GM12875 (cell line): Measurements from ENCODE around the gene MRPS2.

ENCODE experiments used
- H3K4me3 ChIP-seq: one replicate; pipeline ENCODE4 v1.5.1; 2011; ENCODE audit warnings: low read depth, low read length, control low read depth
- TF ChIP-seq, protein P1 (sequence below): IDR thresholded peaks from 2 replicates; pipeline ENCODE4 v1.5.1; 2011; ENCODE audit warnings: low read depth, mild to moderate bottlenecking, control low read depth, inconsistent platforms, low read length, moderate library complexity, borderline replicate concordance; ENCODE audit not compliant: insufficient read depth

MRPS2 gene

DNA sequence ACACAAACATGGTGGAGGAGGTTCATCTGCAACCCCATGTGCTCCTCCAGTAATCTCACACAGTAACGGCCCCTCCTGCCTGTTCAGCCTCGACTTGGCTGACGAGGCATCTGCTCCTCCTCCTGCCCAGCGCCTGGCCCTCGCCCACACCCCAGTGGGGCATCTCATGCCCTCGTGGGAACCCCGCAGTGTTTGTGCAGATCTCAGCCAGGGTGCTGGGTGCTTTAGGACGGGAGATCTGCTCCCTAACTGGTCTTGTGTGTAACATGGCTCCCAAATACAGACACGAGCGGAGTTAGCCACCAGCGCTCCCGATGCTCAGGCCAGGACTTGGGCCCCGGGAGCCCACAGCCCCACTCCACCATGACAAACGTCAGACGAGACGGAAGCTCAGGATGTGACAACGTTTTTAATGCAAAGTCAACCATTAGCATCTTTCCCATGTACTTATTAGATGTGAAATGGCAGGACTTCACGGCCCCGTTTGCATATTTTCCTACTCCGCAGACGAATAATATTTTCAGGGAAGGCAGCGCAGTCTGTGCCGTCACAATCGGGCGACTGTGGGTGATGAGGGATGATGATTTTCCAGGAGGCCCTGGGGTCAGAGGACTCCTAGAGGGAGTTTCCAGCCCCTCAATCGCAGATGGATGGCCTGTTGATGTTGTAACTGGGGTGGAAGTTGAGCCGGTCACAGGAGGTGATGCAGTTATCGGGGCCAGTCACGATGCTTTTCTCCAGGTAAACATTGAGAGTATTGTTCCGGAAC, 5.5 kb upstream of the MRPS2 start:
- TF ChIP-seq, protein P1, sequence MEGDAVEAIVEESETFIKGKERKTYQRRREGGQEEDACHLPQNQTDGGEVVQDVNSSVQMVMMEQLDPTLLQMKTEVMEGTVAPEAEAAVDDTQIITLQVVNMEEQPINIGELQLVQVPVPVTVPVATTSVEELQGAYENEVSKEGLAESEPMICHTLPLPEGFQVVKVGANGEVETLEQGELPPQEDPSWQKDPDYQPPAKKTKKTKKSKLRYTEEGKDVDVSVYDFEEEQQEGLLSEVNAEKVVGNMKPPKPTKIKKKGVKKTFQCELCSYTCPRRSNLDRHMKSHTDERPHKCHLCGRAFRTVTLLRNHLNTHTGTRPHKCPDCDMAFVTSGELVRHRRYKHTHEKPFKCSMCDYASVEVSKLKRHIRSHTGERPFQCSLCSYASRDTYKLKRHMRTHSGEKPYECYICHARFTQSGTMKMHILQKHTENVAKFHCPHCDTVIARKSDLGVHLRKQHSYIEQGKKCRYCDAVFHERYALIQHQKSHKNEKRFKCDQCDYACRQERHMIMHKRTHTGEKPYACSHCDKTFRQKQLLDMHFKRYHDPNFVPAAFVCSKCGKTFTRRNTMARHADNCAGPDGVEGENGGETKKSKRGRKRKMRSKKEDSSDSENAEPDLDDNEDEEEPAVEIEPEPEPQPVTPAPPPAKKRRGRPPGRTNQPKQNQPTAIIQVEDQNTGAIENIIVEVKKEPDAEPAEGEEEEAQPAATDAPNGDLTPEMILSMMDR: no peak
- H3K4me3 ChIP-seq: no peak overlapping the region

DNA sequence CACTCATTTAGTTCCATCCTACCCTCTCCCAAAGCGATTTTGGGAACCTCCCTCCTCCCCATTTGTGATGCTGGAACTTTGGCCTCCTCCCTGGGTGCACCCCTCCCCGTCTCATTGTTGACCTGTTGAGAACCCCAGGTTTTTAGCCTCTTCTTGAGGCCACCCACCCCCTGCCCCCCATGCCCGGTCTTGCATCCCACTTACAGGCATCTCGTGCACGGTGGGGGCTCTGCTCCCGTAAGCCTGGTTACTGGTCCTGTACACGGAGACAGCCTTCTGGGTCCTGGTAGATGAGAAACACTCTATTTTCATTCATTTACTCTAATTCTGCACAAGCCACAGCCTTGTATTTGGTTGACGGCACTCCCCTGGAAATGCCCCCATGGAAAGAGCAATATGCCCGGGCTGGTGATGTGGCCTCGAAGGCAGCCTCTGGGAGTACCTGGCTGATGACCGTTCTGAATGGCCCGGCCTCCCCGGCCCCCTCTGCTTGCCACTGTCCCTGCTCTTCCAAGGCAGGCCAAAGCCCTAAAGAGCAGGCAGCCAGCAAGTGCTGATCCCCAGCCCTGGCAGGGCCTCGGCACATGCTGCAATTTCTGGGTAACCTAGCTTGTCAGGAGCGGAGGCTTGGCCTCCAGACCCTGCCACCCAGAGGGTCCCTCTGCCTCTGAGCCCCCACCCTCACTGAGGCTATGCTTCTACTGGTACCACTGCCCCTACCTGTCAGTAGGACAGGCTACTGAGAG, 1.9 kb upstream of the MRPS2 start:
- TF ChIP-seq, protein P1: no peak
- H3K4me3 ChIP-seq: no peak overlapping the region

DNA sequence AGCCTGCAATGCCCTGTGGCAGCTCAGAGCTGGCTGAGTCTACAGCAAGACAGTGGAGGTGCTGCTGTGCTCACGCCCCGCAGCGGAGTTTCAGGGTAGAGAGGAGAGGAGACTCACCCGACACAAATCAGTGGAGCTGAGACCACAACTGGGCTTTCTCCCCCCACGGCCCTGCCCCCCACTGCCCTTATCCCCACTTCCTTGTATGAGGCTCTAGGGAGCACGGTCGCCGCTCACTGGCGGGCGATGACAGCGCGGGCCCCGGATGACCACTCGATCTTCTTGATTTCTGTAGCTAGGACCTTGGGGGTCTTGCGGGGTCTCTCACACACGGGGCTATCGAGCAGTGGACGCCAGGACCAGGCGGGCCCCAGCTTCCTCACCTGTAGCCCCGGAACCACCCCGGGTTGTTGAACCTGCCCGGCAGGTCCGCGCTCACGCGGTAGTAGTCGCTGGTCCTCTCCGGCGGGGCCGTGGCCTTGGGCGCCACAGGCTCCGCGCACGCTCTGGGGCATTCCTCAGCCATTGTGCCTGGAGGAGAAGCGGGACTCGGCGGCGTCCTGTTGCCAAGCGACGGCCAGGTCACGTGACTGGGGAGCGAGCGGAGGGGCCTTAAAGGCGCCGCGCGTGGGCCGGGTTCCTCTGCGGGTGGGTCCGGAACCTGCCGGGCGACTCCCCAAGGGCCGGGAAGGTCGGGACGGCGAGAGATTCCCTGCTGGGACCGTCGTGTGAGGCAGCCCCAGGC, 984 bp upstream of the MRPS2 start:
- H3K4me3 ChIP-seq: peak overlapping the region; percentile 96
- TF ChIP-seq, protein P1: no peak

DNA sequence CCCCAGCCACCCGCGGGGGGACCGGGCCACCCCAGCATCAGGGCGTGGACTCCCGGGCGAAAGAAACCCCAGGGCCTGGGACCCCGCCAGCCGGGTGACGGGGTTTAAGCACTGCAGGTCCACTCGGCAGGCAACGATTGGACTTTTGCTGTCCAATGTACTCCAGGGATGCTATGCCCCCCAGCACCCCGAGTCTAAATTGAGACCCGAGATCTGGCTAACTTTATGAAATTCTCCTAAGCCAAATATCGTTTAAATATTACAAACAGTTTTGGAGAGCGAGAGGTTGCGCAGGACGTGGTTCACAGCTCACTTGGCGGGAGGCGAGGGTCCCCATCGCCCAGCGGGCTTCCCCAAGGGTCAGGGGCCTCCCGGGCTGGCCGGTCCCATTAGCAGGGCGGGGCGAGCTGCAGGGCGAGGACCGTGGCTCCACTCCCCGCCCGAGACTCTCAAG, 384 bp upstream of the MRPS2 start:
- H3K4me3 ChIP-seq: peak overlapping the region; percentile 96
- TF ChIP-seq, protein P1: no peak

DNA sequence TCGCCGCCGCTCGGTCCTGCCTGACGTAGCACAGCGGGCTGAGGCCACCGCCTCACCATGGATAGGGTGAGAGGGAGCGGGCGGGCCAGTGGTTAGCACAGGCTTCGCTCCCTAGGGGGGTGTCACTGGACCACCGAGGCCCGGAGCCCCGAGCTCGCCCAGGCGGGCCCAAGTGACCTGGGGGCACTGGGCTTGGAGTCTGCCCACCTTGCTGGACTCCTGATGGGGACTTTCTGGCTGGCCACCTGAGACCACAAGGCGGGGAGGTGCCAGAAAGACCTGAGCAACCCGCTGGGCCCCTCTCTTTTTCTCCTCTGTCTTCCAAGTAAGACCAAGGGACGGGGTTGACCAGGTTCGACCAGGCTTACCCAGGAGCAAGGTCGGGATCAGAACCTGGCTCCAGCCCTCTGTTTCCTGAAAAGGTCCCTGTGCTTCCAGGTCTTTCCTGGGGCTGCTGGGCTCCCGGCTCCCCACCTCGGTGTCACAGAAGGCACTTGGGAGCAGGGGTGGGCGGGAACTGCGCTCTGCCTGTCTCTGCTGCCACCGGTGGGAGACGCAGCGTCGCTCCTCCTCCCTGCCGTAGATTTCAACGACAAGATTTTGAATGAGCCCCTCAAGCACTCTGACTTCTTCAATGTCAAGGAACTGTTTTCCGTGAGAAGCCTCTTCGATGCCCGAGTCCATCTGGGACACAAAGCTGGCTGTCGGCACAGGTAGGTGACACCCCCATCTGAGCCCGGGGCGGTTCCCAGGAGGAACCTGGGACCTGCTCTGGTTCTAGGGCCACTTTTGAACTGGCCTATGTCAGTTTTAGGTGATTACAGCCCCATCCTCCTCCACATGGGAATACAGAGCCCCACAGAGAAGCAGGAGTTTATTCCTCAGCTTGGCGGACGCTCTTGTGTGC, 1.0 kb downstream of the MRPS2 start:
- TF ChIP-seq, protein P1: no peak
- peak overlapping the region; percentile 96 for H3K4me3 ChIP-seq

DNA sequence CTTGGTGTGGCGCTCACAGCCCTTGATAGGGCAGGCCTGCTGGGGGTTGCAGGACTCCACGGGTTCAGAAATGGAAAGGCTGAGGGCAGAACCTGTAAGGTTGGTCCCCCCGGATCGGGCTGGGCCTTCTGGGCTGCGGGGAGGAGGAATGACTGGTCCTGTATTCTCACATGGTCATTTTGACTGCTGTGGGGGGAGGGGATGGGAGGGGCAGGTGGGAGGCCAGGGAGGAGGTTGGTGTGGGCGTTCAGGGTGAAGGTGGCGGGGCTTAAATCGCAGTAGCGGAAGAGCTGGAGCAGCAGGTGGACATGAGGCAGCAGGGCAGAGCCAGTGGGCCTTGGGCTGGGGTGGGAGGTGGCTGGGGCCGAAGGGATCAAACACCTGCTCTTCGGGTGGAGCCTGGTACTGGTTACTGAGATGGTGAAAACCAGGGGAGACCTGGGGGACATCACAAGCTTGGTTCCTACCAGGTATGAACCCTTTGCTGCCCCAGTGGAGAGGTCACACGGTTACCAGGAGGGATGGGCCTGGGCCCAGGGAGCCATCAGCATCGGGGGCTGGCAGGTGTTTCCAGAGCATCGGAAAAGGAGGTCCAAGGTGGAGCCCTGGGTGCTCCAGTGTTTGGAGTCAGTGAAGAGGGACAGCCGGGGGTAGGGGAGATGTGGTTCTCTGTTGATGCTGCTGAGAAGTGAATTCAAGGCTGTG, 1.8 kb downstream of the MRPS2 start:
- TF ChIP-seq, protein P1: no peak
- no peak overlapping the region for H3K4me3 ChIP-seq
